Measurements from ENCODE around the gene HEPACAM2. TPM values are rescaled to one million over a fixed set of nuclear protein-coding genes. Genes with fewer than 3 reads are reported as not detected.

Gene HEPACAM2
- total RNA-seq, 2 donors from 2014 or later, result not detected

DNA sequence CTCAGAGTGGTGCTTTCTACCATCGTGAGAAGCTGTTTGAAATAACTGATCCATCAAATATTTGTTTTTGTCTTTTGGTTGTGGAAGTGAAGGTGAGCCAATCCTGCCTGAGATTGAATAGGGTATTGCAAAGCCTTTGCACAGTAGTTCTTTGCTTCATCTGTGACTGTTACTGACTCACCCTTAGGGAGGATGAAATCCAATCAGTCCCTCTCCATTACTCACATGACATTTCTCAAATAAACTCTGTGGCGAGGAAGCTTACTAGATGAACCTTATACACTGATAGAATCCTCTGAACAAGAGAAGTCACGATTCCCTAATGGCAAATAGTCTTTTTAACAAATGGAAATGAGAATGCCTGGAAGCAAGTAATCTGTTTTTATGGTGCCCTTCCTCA lies 31.9 kb downstream of the HEPACAM2 start:
- Mint-ChIP-seq H3K27ac (no peak overlapping the region), H3K4me3 (no peak overlapping the region), H3K27me3 (ENCODE audit: insufficient read depth) (peaks cover 41% of the 10 kb centered on the region), H3K36me3 (ENCODE audit: low read depth) (no peaks in the 10 kb centered on the region), H3K4me1 (no peaks in the 10 kb centered on the region), H3K9me3 (no peaks in the 10 kb centered on the region)
- TF ChIP-seq, protein P1, sequence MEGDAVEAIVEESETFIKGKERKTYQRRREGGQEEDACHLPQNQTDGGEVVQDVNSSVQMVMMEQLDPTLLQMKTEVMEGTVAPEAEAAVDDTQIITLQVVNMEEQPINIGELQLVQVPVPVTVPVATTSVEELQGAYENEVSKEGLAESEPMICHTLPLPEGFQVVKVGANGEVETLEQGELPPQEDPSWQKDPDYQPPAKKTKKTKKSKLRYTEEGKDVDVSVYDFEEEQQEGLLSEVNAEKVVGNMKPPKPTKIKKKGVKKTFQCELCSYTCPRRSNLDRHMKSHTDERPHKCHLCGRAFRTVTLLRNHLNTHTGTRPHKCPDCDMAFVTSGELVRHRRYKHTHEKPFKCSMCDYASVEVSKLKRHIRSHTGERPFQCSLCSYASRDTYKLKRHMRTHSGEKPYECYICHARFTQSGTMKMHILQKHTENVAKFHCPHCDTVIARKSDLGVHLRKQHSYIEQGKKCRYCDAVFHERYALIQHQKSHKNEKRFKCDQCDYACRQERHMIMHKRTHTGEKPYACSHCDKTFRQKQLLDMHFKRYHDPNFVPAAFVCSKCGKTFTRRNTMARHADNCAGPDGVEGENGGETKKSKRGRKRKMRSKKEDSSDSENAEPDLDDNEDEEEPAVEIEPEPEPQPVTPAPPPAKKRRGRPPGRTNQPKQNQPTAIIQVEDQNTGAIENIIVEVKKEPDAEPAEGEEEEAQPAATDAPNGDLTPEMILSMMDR (conservative IDR thresholded peaks at IDR 0.05), result no peak
- Histone ChIP-seq H3K4me3 (ENCODE audit: low read length) (no peak overlapping the region), H3K9ac (ENCODE audit: extremely low read depth, low read length, poor library complexity, severe bottlenecking) (no peak overlapping the region), H3K27me3 (ENCODE audit: control insufficient read depth, insufficient read depth, low read length, poor library complexity, severe bottlenecking) (peaks cover 70% of the 10 kb centered on the region), H3K9me3 (ENCODE audit: control insufficient read depth, low read length) (no peaks in the 10 kb centered on the region), H3K27ac (ENCODE audit: low read depth, low read length) (no peak overlapping the region), H3K4me1 (ENCODE audit: control insufficient read depth, insufficient read depth, low read length) (no peaks in the 10 kb centered on the region), H3K36me3 (ENCODE audit: control insufficient read depth, insufficient read depth, low read length) (no peaks in the 10 kb centered on the region)
- DNase-seq, result no peak
- 78 to 100% methylated on average over 1 to 3 of the region's 3 CpGs for WGBS, 2 experiments (ENCODE audit: insufficient coverage in 1 of 2, insufficient read length in 1 of 2)

DNA sequence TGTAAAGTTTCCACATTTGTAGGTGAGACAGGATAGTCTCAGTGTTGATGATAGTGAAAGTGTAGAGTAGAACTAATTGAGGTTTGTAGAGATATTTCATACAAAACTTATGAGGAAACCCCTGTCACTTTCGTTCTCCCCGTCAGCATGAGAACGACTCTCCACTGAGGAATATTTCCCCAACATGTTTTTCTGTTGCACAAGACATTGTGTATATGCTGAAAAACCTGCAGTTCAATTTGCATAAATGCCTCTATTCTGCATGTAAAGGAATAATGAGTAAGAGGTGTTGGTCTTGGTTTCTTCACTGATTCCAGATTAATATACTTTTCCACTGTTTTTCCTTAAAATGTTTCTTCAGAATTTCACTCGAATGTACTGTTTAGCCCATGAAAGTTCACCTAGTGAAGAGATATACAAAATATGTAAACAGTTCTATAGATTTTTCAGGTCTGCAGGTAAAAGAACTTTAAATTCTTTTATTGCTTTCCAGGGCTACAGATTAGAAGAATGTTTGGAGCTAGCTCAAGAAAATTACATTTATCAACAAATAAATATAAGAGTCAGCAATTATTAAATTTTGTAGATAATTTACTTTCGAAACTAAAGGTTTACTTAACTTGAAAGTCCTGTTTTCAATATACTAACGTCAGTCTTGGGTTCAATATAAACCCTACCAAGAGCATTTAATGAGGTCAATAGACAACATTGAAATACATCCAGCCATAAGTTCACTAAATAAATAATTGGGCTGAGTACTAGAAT lies 37.2 kb downstream of the HEPACAM2 start:
- H3K4me3 Mint-ChIP-seq, result no peak overlapping the region
- Histone ChIP-seq H3K27me3 (ENCODE audit: control insufficient read depth, insufficient read depth, low read length, poor library complexity, severe bottlenecking) (peaks cover 99% of the 10 kb centered on the region), H3K4me3 (ENCODE audit: low read length) (no peak overlapping the region), H3K27ac (ENCODE audit: low read depth, low read length) (no peak overlapping the region), H3K4me1 (ENCODE audit: control insufficient read depth, insufficient read depth, low read length) (no peaks in the 10 kb centered on the region), H3K9me3 (ENCODE audit: control insufficient read depth, low read length) (no peaks in the 10 kb centered on the region), H3K9ac (ENCODE audit: extremely low read depth, low read length, poor library complexity, severe bottlenecking) (no peak overlapping the region), H3K36me3 (ENCODE audit: control insufficient read depth, insufficient read depth, low read length) (no peaks in the 10 kb centered on the region)
- DNase-seq, result no peak
- H3K9me3 Mint-ChIP-seq, result no peaks in the 10 kb centered on the region
- H3K4me1 Mint-ChIP-seq, result no peaks in the 10 kb centered on the region
- TF ChIP-seq, protein P1 (conservative IDR thresholded peaks at IDR 0.05), result no peak
- no peak overlapping the region for H3K27ac Mint-ChIP-seq
- H3K36me3 Mint-ChIP-seq (ENCODE audit: low read depth), result no peaks in the 10 kb centered on the region
- WGBS, 2 experiments (ENCODE audit: insufficient coverage in 1 of 2, insufficient read length in 1 of 2), result 80 to 87% methylated on average over 1 to 6 of the region's 6 CpGs
- H3K27me3 Mint-ChIP-seq (ENCODE audit: insufficient read depth), result peaks cover 55% of the 10 kb centered on the region

DNA sequence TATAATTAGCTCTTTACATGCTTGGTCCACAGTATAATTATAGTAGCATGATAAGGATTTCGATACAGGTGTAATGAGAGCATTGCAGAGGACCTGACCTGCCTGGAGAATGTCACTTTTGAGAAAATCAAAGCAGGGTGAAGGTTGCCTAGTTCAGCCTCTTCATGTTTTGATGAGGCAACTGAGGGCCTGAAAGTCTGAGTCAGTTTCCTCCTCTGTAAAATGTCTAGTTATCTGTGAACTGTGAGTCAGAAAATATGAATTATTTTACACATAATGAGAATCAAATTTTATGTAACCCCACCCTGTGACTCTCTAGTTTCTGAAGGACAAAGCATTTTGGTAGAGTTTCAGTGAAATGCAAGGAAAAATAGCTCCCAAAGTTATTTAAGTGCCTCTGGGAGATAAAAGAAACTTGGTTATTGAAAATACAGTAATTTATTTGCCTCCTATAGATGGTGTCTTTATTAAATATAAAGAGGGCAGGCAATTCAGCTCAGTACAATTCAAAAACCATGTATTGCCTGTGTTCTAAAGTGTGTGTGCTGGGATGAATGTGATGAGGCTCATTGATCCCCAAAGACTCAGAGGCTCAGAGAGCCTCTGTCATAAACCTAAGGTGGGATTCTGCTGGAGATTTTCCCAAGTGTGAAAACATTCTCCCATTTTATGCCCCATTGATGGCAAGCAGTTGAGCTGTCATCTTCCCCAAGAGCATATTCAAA lies 40.8 kb downstream of the HEPACAM2 start:
- Mint-ChIP-seq H3K36me3 (ENCODE audit: low read depth) (no peaks in the 10 kb centered on the region), H3K9me3 (no peaks in the 10 kb centered on the region), H3K4me1 (no peaks in the 10 kb centered on the region), H3K4me3 (no peak overlapping the region), H3K27me3 (ENCODE audit: insufficient read depth) (peaks cover 40% of the 10 kb centered on the region), H3K27ac (no peak overlapping the region)
- H3K9me3 ChIP-seq (ENCODE audit: control insufficient read depth, low read length), result no peaks in the 10 kb centered on the region
- H3K9ac ChIP-seq (ENCODE audit: extremely low read depth, low read length, poor library complexity, severe bottlenecking), result no peak overlapping the region
- TF ChIP-seq, protein P1 (conservative IDR thresholded peaks at IDR 0.05), result no peak
- H3K36me3 ChIP-seq (ENCODE audit: control insufficient read depth, insufficient read depth, low read length), result no peaks in the 10 kb centered on the region
- H3K4me3 ChIP-seq (ENCODE audit: low read length), result no peak overlapping the region
- H3K27me3 ChIP-seq (ENCODE audit: control insufficient read depth, insufficient read depth, low read length, poor library complexity, severe bottlenecking), result peaks cover 88% of the 10 kb centered on the region
- WGBS, 2 experiments (ENCODE audit: insufficient coverage in 1 of 2, insufficient read length in 1 of 2), result 52% methylated on average over 1 of the region's 1 CpG; no CpG with 5 or more reads in 1 of the 2 experiments
- DNase-seq, result no peak
- no peak overlapping the region for H3K27ac ChIP-seq (ENCODE audit: low read depth, low read length)
- no peaks in the 10 kb centered on the region for H3K4me1 ChIP-seq (ENCODE audit: control insufficient read depth, insufficient read depth, low read length)

All from endodermal cell (in vitro differentiated cells).